ENCODE results near the gene ITGBL1. TPM values are rescaled to one million over a fixed set of nuclear protein-coding genes. Genes with fewer than 3 reads are reported as not detected.

ITGBL1 gene
- total and polyA plus RNA-seq, 2 of the 8 experiments (the other 6 are each of a cell fraction or from before 2014, with no cell fraction given): not detected

- TF ChIP-seq FOSL1 (IDR thresholded peaks at IDR 0.05; ENCODE audit: insufficient read depth, low read depth, low read length) (no peak), HDAC6 (IDR thresholded peaks at IDR 0.05; ENCODE audit: low read depth, low read length) (no peak), CBX8 (IDR thresholded peaks at IDR 0.05; ENCODE audit: borderline replicate concordance, low read depth, low read length) (no peak), CHD1 (IDR thresholded peaks at IDR 0.05; ENCODE audit: low read depth, low read length) (no peak), CTBP2 (IDR thresholded peaks at IDR 0.05; ENCODE audit: borderline replicate concordance, insufficient read depth, insufficient read length, low read length) (no peak), SRF (IDR thresholded peaks at IDR 0.05; ENCODE audit: low read depth, low read length) (no peak), EP300 (IDR thresholded peaks at IDR 0.05; ENCODE audit: borderline replicate concordance in 1 of 2, low read depth in 2 of 2, low read length in 2 of 2) (no peak), RXRA (IDR thresholded peaks at IDR 0.05; ENCODE audit: insufficient read depth, low read depth, low read length) (no peak)
Measured at GRCh38 chr13:101634142-101634541, 181.7 kb downstream of the ITGBL1 start (continued).
